ENCODE data around the gene HOXB6.

HOXB6 gene

DNA sequence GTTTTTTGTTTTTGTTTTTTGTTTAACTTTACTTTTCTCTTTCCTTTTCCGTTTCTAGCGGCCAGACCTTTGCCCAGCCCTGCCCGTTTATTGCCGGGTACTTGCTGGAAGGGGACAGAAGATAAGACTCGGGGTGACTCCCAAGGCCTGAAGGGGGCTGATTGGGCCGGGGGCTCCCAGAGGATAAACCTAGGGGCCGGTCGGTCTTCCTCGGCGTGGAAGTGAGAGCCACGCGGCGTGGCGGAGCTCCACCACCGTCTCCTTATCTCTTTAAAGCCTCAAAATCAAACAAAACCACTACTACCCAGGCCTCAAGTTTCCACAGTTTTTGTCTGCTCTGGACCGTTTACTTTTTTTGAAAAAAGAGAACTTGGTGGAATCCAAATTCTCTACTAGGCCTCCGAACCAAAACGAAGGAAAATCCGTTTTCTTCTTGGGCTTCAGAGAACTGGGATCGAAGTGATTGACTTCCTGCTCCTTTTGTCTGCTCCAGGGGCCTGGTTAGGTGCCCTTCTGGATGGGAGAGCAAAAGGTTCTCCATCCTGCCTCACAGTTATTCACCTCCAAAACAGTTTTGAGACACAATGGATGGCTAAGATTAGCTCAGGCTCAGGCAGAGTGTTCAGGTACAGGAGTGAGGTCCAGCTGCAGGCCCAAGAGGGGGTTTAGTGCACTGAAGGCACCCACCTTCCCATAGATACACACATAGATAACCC lies 29.9 kb upstream of the HOXB6 start:
- no peak for DNase-seq

DNA sequence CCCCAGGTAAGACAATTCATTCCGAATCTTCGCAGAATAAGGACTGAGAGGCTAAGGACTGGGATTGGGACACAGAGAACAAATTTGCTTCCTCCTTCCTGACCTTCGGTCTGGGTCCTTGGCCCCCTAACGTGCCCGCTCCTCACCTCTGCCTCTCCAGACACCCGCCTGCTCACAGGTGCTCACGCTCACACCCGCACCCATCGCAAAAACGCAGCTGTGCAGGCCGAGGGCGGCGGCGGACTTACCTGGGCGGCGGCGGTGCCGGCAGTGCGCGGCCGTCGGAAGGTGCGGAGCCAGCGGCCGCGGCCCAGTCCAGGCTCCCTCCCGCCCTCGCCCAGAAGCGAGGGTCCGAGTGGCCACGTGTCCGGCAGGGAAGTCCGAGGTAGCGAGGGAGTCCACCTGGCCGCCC lies 28.5 kb upstream of the HOXB6 start:
- no peak for DNase-seq

DNA sequence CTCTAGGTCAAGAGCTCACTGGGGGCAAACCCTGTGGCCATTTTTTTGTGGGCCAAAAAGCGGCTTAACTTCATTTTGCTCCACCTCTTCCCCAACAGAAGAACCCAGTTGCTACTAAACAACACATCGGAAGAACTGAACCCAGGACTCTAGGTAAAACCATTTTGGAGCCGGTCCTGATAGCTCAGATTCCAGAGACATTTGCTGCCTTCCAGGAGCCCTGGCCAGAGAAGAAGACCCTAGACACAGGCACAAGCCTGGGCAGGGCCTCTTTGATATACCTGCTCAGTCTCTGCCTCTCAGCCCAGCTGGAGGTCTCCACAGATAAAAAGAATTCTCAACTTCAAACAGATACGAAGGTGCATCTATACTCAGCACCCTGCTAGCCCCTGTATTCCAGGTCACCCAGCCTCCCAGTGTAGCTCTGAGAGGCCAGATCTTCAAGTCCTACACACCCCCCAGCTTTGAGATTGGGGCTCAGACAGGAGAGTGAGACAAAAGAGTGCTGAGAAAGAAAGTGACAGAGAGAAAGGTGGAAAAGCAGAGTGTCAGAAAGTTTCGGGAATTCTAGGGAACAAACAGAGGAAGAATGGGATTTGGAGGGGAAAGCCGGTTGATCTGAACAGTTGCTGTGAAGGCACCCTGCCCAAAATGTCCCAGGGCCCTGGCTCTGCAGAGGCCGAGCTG lies 27.9 kb upstream of the HOXB6 start:
- DNase-seq: no peak

DNA sequence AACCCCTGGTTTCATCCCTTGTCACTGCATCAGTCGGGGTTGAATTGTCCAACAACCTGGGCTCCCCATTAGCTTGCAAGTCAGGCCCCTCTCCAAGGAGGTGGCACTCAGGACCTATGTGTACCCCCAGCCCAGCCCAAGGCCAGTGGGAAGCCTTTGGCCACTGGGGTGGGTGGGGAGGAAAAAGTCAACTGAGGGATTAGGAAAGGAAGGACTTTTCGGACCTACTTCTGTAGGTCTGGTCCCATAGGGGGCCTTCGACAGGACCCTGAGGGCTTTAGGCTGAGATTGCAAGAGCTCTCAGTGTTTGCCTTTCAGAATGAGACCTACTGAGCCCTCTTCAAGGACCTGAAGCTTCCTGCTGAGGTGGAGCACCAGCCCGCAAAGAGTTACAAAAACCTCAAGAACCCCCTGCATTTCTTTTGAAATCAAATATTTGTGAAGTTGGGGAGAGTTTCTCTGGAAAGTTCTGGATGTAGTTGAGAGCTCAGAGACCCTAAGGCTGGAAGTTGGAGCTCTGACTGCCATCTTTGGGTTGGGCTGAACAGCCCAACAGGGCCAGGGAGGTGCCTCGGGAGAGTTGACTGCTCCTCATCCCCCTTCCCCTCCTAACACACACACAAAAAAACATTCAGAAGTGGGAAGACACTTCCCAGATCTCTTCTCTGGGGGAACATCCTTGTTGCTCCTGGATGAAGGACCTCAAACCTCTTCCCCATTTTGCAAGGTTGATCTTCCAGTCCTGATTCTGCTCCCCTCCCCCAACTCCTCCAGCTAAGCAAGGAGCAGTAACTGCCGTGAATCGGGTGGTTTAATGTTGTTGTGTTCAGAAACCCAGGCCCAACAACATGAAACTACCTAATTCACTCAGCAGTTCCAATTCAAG lies 27.1 kb upstream of the HOXB6 start:
- no peak for DNase-seq

DNA sequence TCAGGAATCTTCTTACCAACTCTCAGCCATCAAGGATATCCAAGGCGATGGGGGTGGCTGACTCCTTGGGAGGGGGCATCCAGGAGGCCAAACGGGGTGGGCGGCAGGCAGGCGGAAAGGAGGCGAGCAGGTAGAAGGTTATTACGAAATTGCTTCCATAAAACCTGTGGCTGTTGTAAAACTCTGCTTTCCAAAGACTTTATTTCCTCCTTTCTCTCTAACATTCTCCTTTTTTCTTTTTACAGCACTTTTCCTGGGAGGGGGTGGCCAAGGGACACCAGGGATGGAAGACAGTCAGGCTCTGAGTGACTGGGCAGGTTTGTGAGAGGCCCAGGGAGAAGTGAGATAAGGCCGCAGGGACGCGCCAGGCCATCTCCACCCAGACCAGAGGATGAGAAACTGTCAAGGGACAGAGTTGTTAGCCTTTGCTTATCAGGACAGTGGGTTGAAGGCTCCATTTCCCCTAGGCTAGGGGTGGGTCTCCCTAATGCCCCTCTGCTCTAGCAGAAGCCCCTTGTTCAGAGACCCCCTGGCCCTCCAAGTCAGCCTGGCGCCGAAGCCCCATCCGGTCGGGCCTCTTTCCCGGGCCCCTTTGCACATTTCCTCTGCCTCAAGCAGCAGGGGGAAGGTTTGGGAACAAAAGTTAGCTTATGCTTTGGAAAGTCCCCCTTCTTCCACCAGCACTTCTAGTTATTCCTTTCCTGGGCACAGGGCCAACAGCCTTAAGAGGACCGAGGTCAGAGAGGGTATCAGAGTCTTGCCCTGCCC lies 26.3 kb upstream of the HOXB6 start:
- no peak for DNase-seq

DNA sequence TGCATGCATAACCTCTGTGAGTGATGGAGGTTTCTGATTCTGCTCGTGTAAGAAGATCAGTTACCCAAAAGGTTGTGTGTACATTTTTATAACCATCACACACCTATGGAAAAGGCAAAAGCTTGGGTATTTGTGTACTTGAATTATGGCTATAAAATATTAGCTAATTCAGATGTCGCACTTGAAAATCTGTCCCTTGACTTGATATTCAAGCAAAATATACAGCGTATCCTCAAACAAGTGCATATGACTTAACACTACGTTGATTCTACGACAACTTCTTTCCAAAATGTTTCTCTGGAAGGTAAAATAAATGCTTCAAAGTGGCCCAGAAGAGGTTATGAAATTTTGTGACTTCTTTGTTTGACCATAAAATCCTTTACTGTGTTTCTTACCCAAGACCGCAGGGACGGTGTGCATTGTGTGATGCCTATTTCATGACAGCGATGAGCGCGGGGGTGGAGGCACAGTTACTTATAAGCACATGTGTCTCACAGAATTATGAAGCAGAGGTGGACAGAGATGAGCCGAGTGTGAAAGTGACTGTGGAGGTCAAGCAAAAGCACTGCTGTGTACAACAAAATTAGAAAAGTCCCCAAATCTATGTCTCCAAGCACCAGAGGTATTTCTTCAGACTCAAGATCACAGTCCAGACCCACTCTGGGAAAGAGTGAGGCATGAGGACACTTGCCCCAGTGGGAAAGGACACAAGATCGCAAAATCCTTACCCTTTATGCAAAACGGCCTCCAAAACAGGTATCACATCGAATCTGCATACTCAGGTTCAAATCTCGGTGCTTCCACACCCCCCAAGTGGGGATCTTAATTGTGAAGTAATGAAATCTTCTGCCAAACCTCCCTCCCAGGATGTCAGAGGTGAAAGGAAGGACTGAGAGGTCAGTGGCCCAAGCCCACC lies 25.5 kb upstream of the HOXB6 start:
- no peak for DNase-seq

DNA sequence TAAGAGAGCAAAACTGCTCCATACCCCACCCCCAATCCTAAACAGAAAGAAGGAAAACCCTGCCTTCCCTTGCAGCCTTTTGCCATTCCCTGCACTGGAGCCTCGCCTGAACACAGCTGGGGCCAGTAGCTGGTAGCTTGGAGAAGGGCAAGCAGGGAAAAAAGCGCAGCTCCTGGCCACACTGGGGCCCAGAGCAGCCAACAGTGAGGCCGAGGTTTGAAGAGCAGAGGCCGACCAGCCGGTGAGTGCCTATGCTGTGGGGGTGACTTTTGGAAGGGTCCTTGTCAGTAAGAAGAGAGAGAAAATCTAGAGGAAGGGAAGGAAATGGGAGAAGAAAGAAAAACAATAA lies 24.6 kb upstream of the HOXB6 start:
- DNase-seq: no peak

DNA sequence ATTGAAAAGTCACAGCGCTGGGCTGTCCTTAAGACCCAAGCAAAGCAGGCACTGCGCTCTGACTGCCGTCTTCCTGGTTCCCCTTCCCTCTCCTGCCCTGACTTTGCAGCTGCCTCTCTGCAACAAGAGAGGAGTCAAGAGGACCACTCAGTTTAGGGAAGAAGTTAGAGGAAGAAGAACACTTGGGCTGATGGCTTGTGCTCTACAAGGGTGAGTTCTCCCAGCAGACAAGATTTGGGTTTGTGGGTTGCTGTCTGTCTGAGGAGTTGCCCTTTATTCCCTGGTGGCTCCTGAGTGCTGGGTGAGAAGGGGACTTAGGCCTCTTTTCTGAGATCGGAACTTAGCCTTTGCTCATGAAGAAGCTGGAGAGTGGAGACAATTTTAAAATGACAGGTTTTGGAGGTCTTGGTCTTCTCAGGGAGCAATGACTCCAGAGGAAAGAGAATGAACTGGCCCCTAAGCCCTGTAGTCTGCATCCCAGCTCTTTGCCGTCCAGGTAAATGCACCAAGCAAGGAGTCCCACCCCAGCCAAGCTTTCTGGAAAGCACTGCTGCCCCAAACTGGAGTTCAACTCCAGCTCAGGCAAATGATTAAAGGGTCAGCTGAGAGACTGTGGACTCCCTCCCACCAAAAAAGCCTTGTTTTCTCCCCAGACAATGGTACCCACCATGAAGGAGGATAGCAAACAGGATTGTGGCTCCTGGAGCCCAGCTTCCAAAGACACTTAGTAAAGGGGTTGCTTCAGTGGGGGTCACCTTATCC lies 24.0 kb upstream of the HOXB6 start:
- no peak for DNase-seq

DNA sequence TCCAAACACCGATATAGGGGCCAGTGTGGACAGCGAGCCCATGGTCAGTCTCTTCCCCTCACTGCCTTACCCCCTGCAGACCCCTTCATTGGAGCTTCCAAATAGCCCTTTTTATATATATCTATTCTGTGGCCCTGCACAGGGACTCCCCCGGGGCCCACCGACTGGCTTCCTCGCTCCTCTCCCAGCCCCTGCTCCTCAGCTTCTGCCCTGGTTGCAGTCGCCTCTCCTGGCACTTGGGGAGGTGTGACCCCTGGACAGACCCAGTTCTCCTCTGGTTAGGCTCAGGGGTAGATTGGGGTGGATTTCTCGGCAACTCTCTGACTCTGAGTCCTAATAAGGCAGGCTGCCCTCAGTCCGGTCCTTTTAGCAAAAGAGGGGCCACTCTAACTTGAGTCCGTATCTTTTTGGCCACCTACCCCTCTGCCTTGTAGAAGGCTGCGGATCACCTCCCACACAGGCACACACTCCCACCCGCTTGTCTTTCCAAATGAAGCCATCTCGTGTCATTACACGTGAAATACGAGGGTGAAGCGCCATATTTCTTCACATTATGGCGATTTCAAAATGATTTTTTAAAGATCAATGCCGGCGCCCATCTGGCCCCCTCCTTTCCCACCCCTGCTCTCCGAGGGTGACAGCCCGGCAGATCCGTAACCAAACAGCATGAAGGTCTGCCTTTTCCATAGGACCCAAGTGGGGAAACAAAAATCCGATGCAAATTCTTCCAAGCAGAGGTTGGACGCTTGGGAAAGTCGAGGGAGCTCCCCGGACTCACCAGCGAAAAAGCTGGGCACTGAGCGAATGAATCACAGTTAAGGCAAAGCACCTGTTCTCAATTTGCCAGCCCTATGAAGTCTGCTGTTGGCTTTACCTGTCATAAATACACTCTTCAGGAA lies 23.1 kb upstream of the HOXB6 start:
- DNase-seq: no peak

DNA sequence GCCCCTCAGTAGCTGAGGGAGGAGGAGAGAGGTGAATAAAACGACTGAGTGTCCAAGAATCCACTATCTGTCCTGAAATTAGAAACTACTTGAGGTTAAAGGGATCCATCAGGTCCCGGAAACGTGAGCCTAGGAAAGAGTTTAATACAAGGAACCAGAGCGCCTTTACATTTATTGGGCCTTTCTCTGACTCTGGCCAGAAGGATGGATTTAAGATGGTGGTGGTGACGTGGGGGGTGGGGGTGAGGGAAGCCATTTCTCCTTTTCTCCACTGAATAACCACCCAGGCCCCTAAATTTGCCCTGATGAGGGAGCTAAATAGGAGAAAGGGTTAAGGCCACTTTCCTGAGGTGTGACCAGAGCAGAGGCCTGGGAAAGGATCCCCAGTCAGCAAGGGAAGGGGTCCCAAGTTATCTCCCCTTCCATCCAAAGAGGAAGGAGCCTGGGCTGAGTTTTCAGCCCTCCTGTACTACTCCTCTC lies 22.4 kb upstream of the HOXB6 start:
- DNase-seq: no peak

DNA sequence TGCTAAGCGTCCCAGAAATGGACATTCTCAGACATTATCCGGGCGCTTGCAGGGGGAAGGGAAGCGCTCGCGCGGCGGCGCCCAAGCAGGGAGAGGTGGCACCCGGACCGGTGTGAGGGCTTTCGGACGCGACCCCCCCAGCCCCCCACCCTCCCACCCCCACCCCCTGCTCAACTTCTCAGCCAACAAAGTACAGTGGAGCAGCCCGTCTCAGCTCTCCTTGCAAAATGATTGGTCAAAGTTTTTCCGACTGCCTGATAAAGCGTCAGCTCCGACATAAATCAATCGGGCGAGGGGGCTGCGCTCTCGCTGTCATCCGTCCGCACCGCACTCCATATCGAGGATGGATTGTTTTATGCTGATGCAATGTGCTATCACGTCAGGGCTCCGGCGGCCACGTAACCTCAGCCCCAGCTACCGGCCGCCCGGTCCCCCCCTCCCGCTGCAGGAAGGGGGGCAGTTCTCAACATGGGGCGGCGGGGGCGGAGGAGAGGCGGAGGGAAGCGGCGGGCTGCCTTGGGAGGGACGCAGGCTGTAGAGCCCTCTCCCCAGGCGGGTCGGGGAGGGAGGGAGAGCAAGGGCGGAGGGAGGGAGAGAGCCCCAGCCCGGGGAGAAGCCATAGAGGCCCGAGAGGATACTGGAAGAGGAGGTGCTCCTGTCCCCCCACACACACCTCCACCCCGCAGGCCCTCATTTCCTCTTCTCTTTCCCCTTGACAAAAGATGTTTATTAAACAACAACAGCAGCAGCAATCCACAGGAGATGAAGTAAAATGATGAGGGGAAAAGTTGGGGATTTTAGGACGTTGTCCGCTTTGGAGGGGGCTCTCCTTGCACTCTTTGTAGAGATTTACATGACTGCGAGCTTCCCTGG lies 21.7 kb upstream of the HOXB6 start, which contains the start of gene HOXB9:
Gene HOXB9, minus strand, starts transcription at position 114 of the 873 bp plus-strand sequence. Its CDS starts 89 bp downstream, at position 25.
- no peak for DNase-seq

DNA sequence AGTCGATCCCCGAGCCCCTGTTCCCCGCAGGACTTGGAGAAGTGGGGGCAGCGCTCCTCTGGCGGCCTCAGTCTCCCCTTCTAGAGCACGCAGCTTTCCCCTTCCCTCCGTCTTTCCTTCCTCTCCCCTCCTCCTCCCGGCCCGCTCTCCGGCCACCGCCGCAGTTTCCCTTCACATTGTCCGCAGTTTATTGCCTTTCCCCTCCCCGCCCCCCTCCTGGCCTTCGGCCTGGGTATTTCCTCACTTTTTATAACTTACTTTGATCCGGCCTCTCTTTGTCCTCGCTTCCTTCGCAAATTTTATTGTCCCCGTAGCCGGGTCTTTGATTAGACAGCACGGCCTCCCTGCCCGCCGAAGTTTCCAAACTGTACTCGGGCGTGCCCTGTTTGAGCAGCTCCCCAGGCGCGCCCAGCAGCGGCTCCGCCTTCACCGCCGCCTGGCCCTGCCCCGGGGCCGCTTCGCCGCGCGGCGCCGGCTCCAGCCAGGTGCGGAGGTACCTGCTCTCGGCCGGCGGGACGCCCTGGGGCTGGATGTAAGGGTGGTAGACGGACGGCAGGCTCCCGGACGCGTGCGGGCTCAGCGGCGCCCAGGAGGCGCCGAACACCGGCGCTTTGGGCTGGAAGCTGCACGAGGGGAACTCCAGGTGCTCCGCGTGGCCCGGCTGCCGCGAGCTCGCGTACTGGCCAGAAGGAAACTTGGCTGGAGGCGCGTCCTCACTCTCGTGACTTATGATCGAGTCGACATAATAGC lies 20.9 kb upstream of the HOXB6 start:
- no peak for DNase-seq

DNA sequence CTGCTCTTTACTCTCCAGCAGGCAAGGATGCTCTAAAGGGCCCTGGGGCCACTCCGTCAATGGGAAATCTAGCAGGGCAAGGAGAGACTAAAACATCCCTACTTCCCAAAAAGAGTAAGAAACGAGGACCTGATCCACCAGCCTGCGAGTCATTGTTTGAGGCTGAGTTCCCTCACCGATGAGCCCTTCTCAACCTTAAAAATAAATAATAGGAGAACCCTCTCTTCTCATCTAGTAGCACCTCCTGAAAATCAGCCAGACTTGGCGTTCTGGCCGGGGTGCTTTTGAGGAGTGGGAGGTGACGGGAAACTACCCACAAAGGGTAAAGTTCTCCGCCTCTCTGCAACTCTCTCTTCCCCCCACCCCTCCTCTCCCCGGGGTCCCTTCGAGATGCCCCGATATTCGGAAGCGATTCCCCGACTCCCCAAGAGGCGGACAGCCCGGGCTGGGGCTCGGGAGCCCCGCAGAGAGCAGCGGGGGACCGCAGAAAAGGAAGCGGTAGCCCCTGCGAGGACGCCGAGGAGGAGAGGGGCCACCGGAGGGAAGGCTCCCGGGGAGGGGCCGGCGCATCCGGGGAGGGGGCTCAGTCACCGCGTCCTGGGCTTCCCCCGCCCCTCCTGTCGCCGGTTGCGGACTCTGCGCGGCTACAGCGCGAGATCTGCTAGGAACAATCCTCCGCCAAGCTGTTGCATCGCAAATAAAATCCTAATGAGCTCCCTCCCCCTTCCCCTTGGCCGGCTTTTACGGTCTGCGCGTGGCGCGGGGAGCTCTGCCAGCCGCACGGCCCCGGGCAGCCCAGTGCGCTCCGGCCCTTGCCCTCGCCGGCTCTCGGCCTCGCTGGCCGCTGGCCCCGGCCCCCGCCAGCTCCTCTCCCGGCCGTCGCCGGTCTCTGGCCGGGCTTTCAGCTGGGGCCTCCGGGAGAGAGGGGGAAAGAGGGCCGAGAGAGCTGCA lies 20.0 kb upstream of the HOXB6 start:
- no peak for DNase-seq

DNA sequence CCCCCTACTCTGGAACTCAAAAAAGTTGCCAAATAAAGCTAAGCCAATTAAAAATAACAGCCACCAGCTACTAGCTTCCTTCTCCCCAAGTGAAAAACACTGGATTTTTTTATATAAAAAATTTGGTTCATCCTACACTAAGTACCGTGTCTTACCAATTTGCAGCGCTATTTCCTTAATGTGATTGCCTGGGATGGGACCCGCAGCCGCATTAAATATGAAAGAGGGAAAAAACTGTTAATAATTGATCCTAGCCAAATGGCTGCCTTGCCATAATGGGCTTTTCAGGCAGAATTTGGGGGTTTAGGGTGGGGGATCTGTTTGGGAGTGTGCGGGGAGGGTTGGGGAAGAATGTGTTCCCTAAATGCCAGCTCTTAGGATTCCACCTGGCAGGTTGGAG lies 19.3 kb upstream of the HOXB6 start:
- no peak for DNase-seq

DNA sequence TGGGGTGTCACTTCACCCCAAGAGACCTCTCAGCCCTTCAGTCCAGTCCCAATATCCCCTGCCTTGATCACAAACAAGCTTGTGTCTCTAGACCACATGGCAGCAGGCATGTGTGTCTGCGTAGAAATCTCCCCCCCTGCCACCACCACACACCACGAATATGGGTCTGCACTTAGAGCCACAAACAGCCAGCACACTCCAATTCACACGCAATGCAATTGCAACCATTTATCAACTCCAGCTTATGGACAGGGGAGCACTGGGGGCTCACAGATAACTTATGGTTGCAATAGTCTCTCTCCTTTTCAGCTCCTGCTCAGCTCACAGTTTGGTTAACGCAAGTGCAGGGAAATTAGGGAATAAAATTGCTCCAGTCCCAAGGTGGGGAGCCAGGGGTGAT lies 18.8 kb upstream of the HOXB6 start:
- no peak for DNase-seq

DNA sequence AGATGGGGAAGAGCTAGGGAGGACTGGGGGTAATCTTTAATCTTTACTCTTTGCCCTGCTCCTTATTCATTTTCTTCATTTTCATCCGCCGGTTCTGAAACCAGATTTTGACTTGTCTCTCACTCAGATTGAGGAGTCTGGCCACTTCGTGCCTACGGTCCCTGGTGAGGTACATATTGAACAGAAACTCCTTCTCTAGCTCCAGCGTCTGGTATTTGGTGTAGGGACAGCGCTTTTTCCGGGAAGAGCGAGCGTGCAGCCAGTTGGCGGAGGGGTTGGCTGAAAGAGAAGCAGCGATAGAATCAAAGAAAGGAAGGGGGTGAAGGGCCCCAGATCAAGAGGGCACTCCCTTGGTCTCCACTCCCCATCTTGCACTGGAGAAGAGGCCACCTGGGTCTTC lies 18.1 kb upstream of the HOXB6 start:
- no peak for DNase-seq

Measured in NCI-H1048 (cell line).